ENCODE data around the gene SNX14. TPM values are rescaled to one million over a fixed set of nuclear protein-coding genes. Genes with fewer than 3 reads are reported as not detected.
"Not testable (repeated sequence)": the region's sequence is repeated elsewhere in the genome, so short reads cannot be mapped to it uniquely, and the experiment has no call there.

The SNX14 gene, protein sequence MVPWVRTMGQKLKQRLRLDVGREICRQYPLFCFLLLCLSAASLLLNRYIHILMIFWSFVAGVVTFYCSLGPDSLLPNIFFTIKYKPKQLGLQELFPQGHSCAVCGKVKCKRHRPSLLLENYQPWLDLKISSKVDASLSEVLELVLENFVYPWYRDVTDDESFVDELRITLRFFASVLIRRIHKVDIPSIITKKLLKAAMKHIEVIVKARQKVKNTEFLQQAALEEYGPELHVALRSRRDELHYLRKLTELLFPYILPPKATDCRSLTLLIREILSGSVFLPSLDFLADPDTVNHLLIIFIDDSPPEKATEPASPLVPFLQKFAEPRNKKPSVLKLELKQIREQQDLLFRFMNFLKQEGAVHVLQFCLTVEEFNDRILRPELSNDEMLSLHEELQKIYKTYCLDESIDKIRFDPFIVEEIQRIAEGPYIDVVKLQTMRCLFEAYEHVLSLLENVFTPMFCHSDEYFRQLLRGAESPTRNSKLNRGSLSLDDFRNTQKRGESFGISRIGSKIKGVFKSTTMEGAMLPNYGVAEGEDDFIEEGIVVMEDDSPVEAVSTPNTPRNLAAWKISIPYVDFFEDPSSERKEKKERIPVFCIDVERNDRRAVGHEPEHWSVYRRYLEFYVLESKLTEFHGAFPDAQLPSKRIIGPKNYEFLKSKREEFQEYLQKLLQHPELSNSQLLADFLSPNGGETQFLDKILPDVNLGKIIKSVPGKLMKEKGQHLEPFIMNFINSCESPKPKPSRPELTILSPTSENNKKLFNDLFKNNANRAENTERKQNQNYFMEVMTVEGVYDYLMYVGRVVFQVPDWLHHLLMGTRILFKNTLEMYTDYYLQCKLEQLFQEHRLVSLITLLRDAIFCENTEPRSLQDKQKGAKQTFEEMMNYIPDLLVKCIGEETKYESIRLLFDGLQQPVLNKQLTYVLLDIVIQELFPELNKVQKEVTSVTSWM
- 125 TPM for total RNA-seq (ENCODE audit: insufficient read depth, low replicate concordance)

DNA sequence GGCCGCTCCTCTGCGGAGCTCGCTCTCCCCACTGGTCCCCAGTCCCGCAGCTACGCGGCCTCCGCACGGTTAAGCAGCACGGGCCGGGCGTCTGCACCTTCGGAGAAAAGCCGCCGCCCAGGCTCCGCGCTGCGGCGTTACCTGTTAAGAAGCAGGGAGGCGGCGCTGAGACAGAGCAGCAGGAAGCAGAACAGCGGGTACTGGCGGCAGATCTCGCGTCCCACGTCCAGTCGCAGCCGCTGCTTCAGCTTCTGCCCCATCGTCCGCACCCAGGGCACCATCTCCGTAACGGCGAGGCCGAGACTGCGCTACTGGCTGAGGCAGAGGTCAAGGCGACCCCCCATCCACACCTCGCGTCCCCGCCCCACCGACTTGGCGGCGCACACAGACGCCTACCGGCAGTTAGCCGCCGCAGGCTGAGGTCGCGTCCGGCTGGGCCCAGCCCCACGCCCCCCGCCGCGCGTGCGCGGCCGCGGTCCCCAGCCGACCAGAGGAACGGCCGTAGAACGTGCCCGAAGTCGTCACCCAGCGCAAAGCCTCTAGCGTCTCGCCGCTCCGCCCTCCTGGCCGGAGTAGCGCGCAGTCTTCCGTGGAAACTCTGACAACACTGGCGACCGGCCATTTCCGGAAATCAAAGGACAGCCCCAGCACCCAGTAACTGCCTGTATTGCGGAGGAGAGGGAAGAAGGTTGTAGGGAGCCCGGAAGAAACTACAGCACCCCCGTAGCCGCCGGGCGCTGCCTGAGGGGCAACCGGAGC lies at the start of gene SNX14:
TSS of gene SNX14 (minus strand) at position 421 of the 759 bp plus-strand sequence. CDS start at position 281, 140 bp downstream.
- peak; percentile 97 for DNase-seq (ENCODE audit: low spot score)

DNA sequence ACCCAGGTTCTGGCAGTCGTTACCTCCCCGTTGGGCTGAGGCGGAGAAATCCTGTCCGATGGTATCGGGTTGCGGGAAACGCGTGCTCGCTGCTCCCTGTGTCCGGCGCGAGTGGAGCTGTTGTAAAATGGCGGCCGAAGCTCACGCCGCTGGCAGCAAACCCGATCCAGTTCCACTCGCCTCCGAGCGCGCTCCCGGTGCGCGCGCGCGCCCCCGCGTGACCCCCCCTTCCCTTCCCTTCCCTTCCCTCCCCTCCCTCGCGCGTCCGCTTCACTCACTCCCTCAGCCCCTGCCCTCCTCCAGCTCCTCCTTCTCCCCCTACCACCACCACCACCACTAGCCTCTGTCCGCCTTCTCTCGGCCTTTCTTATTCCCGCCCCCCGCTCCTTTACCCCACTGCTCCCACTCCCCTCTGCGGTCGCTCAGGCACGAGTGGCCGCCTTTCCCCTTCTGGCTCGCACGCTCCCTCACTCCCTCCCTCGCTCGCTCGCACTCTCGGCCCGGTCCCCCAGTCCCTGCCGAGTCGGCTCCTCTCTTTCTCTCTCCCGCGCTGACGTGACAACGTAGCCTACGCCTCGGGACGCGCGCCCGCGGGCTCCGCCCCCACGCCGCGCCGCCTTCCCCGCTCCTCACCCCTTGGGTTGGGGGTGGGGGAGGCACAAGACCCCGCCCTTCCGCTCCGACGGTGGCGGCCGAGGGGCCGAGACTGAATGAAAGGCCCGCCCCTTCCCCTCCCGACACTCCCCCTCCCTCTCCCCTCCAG lies 49.3 kb upstream of the SNX14 start, which contains the start of gene SYNCRIP:
TSS of gene SYNCRIP (minus strand) at position 113 of the 763 bp plus-strand sequence. CDS start 1,447 bp downstream, outside the sequence.
- DNase-seq (ENCODE audit: low spot score) = peak; percentile 99

DNA sequence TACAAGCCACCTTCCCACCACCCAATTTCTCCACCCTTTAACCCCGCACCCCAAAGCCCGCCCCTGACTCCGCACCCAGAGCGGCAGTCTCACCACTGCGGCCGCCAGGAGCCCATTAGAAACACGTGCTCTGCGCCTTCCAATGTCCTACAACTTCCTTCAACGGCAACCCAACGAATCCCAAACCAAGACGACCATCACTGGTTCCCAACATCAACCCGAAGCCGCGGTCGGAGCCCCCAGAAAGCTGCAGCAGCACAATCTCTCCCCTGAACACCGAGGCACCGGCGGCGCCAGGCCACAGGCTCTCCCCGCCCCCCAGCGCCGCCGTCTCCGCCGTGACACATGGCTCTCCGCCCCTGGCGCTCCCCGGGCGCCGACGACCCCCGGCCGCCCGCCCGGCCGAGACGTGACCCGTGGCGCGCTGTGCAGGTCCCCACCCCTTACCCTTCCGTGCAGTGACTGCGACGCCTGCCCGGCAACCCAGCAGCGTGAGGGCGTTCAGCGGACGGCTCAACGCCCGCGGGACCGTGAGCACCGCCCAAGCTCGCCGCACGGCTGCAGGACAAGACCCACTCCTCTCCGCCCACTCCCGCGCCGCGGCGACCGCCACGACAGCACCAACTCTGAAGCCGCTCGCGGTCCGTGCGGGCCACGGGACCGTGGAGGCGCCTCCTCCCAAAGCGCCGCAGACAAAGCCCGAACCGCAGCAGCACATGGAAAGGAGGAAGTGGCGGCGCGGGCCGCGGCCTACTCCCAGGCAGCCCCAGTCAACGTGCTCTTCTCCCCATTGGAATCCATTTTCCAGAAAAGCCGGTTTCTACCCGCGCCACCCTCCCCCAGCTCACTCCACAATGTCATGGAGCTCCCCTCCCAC lies 48.5 kb upstream of the SNX14 start:
- peak; percentile 58 for DNase-seq (ENCODE audit: low spot score)

DNA sequence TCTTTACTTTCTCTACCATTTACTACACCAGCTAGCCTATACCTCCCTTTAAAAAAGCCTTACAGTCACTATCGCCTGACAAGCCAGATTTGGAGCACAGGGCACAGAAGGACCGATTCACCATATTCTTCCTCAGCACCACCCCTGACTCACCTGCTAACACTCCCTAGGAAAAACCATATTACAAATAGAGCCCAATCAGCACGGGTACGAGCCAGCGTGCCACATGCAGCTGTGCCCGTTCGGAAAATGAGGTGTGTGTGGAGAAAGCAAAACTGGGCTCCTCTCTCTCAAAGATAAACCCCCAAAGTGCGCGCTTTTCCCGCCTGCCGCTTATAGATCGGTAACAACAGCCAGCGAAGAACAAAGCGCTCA lies 47.9 kb upstream of the SNX14 start:
- DNase-seq (ENCODE audit: low spot score) = peak; percentile 8

DNA sequence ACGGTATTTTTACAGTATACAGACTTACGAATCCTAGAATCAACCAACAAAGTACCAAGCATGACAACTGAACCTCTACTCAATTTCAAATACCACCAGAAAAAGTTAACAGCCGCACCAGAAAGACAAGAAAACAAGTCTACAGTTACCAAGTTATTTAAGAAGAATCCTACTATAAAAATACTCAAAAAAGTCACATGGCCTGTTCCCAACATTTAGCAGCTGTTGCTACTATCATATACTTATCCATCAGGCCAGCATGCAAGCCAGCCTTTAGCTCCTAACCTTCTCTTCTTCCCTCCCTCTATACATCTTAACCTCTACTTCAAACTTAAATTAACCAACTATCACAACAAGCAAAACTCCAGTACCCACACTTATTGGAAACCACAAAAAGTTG lies 47.2 kb upstream of the SNX14 start:
- peak; percentile 14 for DNase-seq (ENCODE audit: low spot score)

DNA sequence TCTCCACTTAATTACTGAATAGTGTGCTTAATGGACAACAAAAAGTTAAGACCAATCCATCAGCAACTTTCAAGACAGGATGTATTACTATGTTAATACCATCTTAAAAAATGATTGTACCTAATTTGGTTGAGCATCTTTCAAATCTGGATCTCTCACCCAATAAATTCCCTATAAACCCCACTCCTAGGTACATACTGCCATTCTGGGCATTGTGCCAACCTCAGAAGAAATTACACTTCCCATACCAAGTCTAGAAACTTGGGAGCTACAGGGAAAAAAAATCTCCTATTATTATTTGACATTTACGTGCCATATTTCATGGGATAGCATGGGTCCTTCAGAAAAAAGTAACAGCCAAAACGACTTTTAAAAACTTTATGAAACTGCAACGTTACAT lies 43.9 kb upstream of the SNX14 start:
- DNase-seq (ENCODE audit: low spot score) = no peak

DNA sequence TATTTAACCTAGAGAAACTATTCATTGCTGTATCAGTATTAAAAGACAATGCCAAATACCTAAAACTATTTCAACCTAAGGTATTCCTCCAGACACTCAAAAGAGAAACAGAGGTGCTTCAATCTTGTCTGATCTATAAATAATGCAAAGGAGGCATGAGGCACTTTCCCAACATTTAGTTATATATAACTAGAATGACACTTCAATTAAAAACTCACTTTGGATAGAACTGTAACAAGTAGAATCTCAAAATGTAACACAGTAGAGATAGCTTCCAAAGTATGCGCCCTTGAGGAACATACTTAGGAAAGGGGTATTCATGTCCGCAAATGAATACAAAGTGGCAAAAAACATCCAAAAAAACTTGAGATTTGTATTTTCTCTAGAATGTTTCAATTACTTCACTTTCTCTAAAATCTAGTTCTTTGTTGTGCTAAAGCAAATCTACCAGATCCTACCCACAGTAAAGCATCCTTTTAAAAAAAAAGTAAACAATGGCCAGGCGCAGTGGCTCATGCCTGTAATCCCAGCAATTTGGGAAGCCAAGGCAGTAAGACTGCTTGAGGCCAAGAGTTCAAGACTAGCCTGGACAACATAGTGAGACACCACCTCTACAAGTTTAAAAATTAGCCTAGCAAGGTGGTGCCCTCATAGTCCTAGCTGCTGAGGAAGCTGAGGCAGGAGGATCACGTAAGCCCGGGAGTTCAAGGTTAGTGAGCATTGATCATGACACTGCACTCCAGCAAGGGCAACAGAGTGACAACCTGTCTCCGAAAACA lies 38.7 kb upstream of the SNX14 start:
- no peak for DNase-seq (ENCODE audit: low spot score)

DNA sequence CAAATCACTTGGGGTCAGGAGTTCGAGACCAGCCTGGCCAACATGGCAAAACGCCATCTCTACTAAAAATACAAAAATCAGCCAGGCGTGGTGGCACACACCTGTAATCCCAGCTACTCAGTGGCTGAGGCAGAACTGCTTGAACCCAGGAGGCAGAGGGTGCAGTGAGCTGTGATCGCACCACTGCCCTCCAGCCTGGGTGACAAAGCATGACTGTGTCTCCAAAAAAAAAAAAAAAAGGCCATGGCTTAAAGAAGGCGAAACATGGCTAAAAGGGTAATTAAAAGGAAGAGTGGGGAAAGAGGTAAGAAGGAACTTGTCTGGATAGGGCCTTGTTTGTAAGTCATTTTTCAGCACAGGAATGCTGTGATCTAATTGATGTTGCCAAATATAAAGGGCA lies 37.5 kb upstream of the SNX14 start:
- not testable (repeated sequence) for DNase-seq (ENCODE audit: low spot score)

DNA sequence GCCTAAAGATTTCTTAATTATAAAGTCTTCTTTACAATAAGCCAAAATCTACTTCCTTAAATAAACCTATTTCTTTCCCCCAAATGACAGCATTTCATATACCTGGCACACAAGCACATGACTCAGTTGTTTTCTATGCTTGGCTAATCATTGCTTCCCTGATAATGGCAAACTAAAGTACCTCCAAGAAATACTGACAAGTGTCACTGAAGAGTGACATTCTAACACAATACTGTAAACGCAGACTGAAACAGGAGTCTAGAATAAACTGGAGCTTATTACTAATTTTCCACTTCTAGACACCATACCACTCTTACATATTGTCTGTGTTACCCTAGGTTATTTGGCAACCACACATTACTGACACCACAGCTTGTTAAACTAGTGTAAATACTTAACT lies 34.7 kb upstream of the SNX14 start:
- no peak for DNase-seq (ENCODE audit: low spot score)

DNA sequence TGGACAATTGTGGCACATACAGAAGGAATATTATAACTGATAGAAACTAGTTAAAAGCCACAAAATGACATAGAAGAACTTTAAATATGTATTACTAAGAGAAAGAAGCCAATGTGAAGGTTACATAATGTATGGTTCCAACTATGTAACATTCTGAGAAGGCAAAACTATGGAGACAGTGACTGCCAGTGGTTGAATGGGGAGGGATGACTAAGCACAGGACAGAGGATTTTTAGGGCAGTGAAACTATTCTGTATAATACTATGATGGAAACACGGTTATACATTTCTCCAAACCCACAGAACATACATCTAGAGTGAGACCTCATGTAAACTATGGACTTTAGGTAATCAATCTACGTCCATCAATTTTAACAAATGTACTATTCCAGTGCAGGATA lies 26.6 kb upstream of the SNX14 start:
- no peak for DNase-seq (ENCODE audit: low spot score)

DNA sequence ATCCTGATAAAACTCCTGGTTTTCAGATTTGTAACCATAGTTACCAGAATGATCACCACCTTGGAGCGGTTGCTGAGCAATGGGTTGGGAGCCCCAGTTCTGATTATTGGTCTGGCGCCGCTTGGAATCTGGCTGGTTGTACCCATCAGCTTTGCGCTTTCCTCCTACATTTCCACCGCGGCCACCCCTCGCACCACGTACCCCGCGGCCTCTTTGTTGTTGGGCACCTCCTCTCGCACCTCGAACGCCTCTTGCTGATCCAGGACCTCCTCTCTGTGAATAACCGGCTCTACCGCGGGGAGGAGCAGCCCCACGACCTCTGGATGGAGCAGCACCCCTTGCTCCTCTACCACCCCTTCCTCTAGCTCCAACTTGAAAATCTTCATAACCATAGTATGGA lies 21.1 kb upstream of the SNX14 start:
- DNase-seq (ENCODE audit: low spot score) = no peak

DNA sequence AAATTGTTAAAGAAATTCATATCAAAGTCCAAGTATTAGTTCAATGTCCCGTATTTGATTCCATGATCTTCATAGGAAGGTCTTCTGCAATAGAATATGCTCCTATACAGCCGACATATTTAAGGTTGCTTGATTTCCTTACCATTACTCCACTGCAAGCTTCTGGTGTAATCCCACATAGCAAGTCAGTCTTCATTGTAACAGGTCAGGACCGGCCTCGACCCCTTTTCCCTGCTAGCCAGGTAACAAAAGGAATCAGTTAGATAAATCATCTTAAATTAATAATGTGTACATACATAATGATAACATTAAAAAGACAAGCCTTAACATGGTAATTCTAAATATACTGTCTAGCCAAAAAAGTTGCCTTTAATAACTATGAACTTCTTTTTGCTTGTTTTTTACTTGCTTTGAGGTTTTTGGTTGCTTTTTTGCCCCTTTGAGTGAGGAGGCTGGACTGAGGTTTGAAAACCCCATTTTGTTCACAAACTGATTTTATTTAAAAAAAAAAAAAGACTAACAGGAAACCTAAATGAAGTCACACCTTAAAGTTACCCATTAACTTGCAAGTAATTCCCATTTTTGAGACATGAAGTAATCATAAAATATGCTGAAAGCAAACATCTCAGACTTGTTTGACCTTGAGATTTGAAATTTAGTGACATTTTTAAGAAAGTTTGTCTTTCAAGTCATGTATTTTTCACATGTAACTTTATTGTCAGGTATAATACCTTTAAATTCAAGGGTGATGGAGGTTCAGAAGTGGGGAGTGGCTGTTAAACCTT lies 19.2 kb upstream of the SNX14 start:
- DNase-seq (ENCODE audit: low spot score) = no peak

DNA sequence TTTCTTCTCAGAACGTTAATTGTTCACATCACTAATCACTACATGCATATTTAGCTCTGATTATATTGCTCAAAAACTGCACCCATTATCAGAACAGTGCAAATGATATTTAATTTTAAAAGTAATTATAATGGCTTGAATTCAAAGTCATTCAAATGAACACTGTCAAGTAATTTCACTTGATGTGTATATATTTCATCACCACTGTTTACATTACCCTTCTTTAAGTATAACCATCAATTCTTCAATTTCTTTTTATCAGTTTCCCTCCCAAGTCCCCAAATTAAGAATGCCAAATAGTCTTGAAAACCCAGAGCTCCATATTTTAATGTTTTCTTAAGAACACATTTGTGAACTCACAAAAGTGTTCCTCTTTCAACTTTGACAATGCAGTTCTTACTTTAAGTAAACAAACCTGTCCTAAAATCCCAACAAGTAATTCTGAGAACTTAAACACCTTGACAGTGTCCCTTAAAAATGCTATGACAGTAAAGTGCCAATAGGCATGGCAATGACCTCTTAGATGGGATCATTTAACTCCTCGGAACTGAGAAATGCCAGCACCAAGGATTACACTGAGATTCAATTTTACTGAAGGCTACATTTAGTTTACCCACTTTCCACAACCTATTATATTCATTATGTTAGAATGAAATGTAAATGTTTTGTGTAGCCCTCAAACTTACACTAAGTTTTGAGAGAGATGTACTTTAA lies 16.7 kb upstream of the SNX14 start:
- no peak for DNase-seq (ENCODE audit: low spot score)

DNA sequence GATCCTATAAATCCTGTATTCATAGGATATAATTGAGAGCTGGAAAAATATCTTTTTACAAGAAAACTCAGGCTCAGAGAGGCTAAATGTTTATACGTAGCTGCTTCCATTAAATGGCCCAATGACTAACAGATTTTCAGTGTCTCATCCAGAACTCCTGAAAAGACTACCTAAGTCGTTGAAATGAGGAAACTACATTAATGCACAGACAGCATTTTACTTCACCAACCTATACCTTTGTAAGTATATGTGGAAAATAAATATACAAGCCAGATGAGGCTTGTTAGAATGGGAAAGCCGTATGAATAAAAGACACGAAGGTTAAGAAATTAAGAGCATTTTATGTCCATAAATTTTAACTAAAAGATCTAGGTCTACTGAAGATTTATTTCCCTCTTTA lies 8.4 kb upstream of the SNX14 start:
- no peak for DNase-seq (ENCODE audit: low spot score)

DNA sequence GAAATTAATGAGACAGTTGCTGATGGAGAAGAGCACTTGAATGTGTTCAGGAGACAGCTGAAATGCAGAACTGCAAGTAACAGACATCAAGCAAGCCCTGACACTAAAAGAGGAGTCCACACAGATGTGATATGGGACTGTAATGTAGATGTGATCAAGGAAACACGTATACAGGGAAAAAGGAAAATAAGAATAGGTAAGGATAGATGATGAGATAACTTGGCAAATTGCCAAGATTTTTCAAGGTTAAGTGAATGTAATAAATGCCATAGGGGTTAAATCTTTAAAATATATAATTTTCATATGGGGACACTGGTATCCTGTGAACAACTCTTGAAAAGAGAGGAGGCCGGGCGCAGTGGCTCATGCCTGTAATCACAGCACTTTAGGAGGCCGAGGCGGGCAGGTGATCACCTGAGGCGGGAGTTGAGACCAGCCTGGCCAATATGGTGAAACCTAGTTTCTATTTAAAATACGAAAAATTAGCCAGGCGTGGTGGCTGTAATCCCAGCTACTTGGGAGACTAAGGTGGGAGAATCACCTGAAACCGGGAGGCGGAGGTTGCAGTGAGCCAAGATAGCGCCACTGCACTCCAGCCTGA lies 7.2 kb upstream of the SNX14 start:
- DNase-seq (ENCODE audit: low spot score) = no peak

DNA sequence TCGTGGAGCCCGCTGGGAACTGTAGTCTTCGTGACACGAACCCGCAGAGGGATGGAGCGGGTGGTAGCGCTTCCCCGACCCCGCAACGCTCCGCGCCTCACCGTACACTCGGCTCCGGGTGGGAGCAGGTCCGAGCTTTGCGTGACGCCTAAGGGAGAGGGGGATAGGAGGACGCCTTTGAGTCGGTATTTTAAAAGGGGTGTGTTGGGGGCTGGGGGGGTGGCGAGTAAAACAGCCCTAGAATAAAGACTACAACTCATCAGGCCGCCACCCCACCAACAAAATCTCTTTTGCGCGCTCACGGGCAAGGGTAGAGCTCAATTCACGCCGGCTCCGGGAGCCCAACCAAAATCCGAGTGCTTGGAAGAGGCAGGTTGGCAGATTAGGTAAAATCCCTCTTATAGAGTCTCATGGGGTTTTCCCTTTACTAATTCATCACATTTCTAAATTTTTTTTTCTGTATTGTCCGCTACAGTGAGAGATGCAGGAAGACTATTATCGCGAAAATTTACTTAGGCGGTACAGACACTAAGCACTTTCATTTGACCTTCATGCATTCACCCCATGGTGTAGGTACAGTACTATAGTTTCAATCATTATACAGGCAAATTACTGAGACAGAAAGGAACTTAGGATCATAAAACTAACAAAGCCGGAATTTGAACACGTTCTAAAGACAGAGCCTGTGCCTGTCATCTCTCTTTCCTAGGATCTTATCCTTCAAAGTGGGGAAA lies 706 bp upstream of the SNX14 start:
- DNase-seq (ENCODE audit: low spot score) = no peak

DNA sequence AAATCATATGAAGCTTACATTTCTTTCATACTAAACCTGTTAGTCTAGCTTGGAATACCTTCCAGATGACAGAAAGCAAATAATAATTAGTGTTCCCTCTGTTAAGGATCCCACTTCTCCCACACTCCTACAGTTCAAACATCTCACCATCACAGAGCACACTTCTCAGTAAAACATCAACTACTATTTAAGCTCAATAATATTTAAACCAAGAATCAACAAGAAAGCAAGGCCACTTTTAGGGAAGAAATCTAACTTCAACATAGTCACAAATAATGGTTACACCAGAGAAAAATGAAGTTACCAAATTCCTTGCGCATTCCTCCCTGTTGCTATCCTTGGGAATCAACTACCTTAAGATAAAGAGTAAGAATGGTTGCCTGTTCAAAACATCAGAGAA lies 1.6 kb downstream of the SNX14 start:
- DNase-seq (ENCODE audit: low spot score) = no peak

Measured in umbilical cord (tissue), 2 donors.